Measurements from ENCODE around the gene KCNQ1.

Gene KCNQ1

GRCh38 chr11:2880646-2881045 is 435.8 kb downstream of the KCNQ1 start:
- H3K4me3 ChIP-seq (ENCODE audit: low read depth, low read length) = no peak overlapping the region
- no peak for TF ChIP-seq CTCF (IDR thresholded peaks at IDR 0.05; ENCODE audit: insufficient read depth, low read depth, low read length, missing control alignments)
- DNase-seq (ENCODE audit: low read depth) = no peak

GRCh38 chr11:2881076-2881980 is 436.5 kb downstream of the KCNQ1 start:
- no peak for DNase-seq (ENCODE audit: low read depth)
- H3K4me3 ChIP-seq (ENCODE audit: low read depth, low read length) = no peak overlapping the region
- no peak for TF ChIP-seq CTCF (IDR thresholded peaks at IDR 0.05; ENCODE audit: insufficient read depth, low read depth, low read length, missing control alignments)

- DNase-seq (ENCODE audit: low read depth) = no peak
- TF ChIP-seq CTCF (IDR thresholded peaks at IDR 0.05; ENCODE audit: insufficient read depth, low read depth, low read length, missing control alignments) = no peak
- H3K4me3 ChIP-seq (ENCODE audit: low read depth, low read length) = no peak overlapping the region
Measured at GRCh38 chr11:2881981-2882375, 437.2 kb downstream of the KCNQ1 start.

- no peak for DNase-seq (ENCODE audit: low read depth)
- no peak overlapping the region for H3K4me3 ChIP-seq (ENCODE audit: low read depth, low read length)
- TF ChIP-seq CTCF (IDR thresholded peaks at IDR 0.05; ENCODE audit: insufficient read depth, low read depth, low read length, missing control alignments) = no peak
Measured at GRCh38 chr11:2882396-2883110, 437.7 kb downstream of the KCNQ1 start.

- no peak for DNase-seq (ENCODE audit: low read depth)
- H3K4me3 ChIP-seq (ENCODE audit: low read depth, low read length) = no peak overlapping the region
- TF ChIP-seq CTCF (IDR thresholded peaks at IDR 0.05; ENCODE audit: insufficient read depth, low read depth, low read length, missing control alignments) = no peak
Measured at GRCh38 chr11:2883640-2883978, 438.8 kb downstream of the KCNQ1 start.

GRCh38 chr11:2883979-2884815 is 439.4 kb downstream of the KCNQ1 start:
- H3K4me3 ChIP-seq (ENCODE audit: low read depth, low read length) = no peak overlapping the region
- no peak for DNase-seq (ENCODE audit: low read depth)
- no peak for TF ChIP-seq CTCF (IDR thresholded peaks at IDR 0.05; ENCODE audit: insufficient read depth, low read depth, low read length, missing control alignments)
